ENCODE results near the gene ZNF860. TPM values are rescaled to one million over a fixed set of nuclear protein-coding genes. Genes with fewer than 3 reads are reported as not detected.

Gene ZNF860
- polyA plus RNA-seq, 2 donors: 0.88 to 1.8 TPM

- H3K4me1 ChIP-seq (ENCODE audit: control insufficient read depth in 2 of 2, insufficient read depth in 2 of 2, low read length in 1 of 2): no peaks in the 10 kb centered on the region
- H3K27ac ChIP-seq (ENCODE audit: low read depth in 2 of 2, low read length in 1 of 2): no peak overlapping the region
- H3K36me3 ChIP-seq (ENCODE audit: control insufficient read depth in 2 of 2, insufficient read depth in 2 of 2, low read length in 1 of 2): no peaks in the 10 kb centered on the region
- WGBS, 2 donors: 57 to 72% methylated on average over 4 of the region's 4 CpGs
- H3K27me3 ChIP-seq (ENCODE audit: control insufficient read depth in 1 of 2, insufficient read depth in 2 of 2, low read length in 2 of 2): no peaks in the 10 kb centered on the region
- no peaks in the 10 kb centered on the region for H3K9me3 ChIP-seq (ENCODE audit: control insufficient read depth in 2 of 2, insufficient read depth in 1 of 2, low read depth in 1 of 2, low read length in 1 of 2)
- H3K4me3 ChIP-seq (ENCODE audit: low read depth in 1 of 2, low read length in 2 of 2): no peak overlapping the region
These were observed 8.5 kb upstream of the ZNF860 start for GRCh38 chr3:31973081-31973480.

GRCh38 chr3:31973837-31974236, 7.7 kb upstream of the ZNF860 start:
- no peaks in the 10 kb centered on the region for H3K9me3 ChIP-seq (ENCODE audit: control insufficient read depth in 2 of 2, insufficient read depth in 1 of 2, low read depth in 1 of 2, low read length in 1 of 2)
- no peaks in the 10 kb centered on the region for H3K4me1 ChIP-seq (ENCODE audit: control insufficient read depth in 2 of 2, insufficient read depth in 2 of 2, low read length in 1 of 2)
- no peak overlapping the region for H3K4me3 ChIP-seq (ENCODE audit: low read depth in 1 of 2, low read length in 2 of 2)
- H3K27ac ChIP-seq (ENCODE audit: low read depth in 2 of 2, low read length in 1 of 2): no peak overlapping the region
- H3K27me3 ChIP-seq (ENCODE audit: control insufficient read depth in 1 of 2, insufficient read depth in 2 of 2, low read length in 2 of 2): no peaks in the 10 kb centered on the region
- H3K36me3 ChIP-seq (ENCODE audit: control insufficient read depth in 2 of 2, insufficient read depth in 2 of 2, low read length in 1 of 2): no peaks in the 10 kb centered on the region
- WGBS, 2 donors: 96 to 97% methylated on average over 5 of the region's 5 CpGs

- H3K27ac ChIP-seq (ENCODE audit: low read depth in 2 of 2, low read length in 1 of 2): no peak overlapping the region
- H3K9me3 ChIP-seq (ENCODE audit: control insufficient read depth in 2 of 2, insufficient read depth in 1 of 2, low read depth in 1 of 2, low read length in 1 of 2): no peaks in the 10 kb centered on the region
- H3K4me1 ChIP-seq (ENCODE audit: control insufficient read depth in 2 of 2, insufficient read depth in 2 of 2, low read length in 1 of 2): no peaks in the 10 kb centered on the region
- H3K36me3 ChIP-seq (ENCODE audit: control insufficient read depth in 2 of 2, insufficient read depth in 2 of 2, low read length in 1 of 2): no peaks in the 10 kb centered on the region
- WGBS, 2 donors: 75 to 78% methylated on average over 5 of the region's 5 CpGs
- no peak overlapping the region for H3K4me3 ChIP-seq (ENCODE audit: low read depth in 1 of 2, low read length in 2 of 2)
- H3K27me3 ChIP-seq (ENCODE audit: control insufficient read depth in 1 of 2, insufficient read depth in 2 of 2, low read length in 2 of 2): no peaks in the 10 kb centered on the region
These were observed 7.1 kb upstream of the ZNF860 start for GRCh38 chr3:31974471-31974870.

GRCh38 chr3:31974964-31975363, 6.6 kb upstream of the ZNF860 start:
- Histone ChIP-seq H3K4me1 (ENCODE audit: control insufficient read depth in 2 of 2, insufficient read depth in 2 of 2, low read length in 1 of 2) (no peaks in the 10 kb centered on the region), H3K27ac (ENCODE audit: low read depth in 2 of 2, low read length in 1 of 2) (no peak overlapping the region), H3K36me3 (ENCODE audit: control insufficient read depth in 2 of 2, insufficient read depth in 2 of 2, low read length in 1 of 2) (no peaks in the 10 kb centered on the region), H3K4me3 (ENCODE audit: low read depth in 1 of 2, low read length in 2 of 2) (no peak overlapping the region), H3K27me3 (ENCODE audit: control insufficient read depth in 1 of 2, insufficient read depth in 2 of 2, low read length in 2 of 2) (no peaks in the 10 kb centered on the region), H3K9me3 (ENCODE audit: control insufficient read depth in 2 of 2, insufficient read depth in 1 of 2, low read depth in 1 of 2, low read length in 1 of 2) (no peaks in the 10 kb centered on the region)
- WGBS, 2 donors: 73 to 80% methylated on average over 5 of the region's 5 CpGs

GRCh38 chr3:31976302-31976701, 5.2 kb upstream of the ZNF860 start:
- Histone ChIP-seq H3K9me3 (ENCODE audit: control insufficient read depth in 2 of 2, insufficient read depth in 1 of 2, low read depth in 1 of 2, low read length in 1 of 2) (no peaks in the 10 kb centered on the region), H3K36me3 (ENCODE audit: control insufficient read depth in 2 of 2, insufficient read depth in 2 of 2, low read length in 1 of 2) (no peaks in the 10 kb centered on the region), H3K4me1 (ENCODE audit: control insufficient read depth in 2 of 2, insufficient read depth in 2 of 2, low read length in 1 of 2) (no peaks in the 10 kb centered on the region), H3K27ac (ENCODE audit: low read depth in 2 of 2, low read length in 1 of 2) (no peak overlapping the region), H3K27me3 (ENCODE audit: control insufficient read depth in 1 of 2, insufficient read depth in 2 of 2, low read length in 2 of 2) (no peaks in the 10 kb centered on the region), H3K4me3 (ENCODE audit: low read depth in 1 of 2, low read length in 2 of 2) (no peak overlapping the region)
- 90 to 92% methylated on average over 2 of the region's 2 CpGs for WGBS, 2 donors

- H3K36me3 ChIP-seq (ENCODE audit: control insufficient read depth in 2 of 2, insufficient read depth in 2 of 2, low read length in 1 of 2): no peaks in the 10 kb centered on the region
- 72 to 75% methylated on average over 2 of the region's 2 CpGs for WGBS, 2 donors
- H3K4me3 ChIP-seq (ENCODE audit: low read depth in 1 of 2, low read length in 2 of 2): no peak overlapping the region
- no peaks in the 10 kb centered on the region for H3K9me3 ChIP-seq (ENCODE audit: control insufficient read depth in 2 of 2, insufficient read depth in 1 of 2, low read depth in 1 of 2, low read length in 1 of 2)
- no peaks in the 10 kb centered on the region for H3K27me3 ChIP-seq (ENCODE audit: control insufficient read depth in 1 of 2, insufficient read depth in 2 of 2, low read length in 2 of 2)
- H3K27ac ChIP-seq (ENCODE audit: low read depth in 2 of 2, low read length in 1 of 2): no peak overlapping the region
- H3K4me1 ChIP-seq (ENCODE audit: control insufficient read depth in 2 of 2, insufficient read depth in 2 of 2, low read length in 1 of 2): no peaks in the 10 kb centered on the region
These were observed 3.8 kb upstream of the ZNF860 start for GRCh38 chr3:31977736-31978135.

- Histone ChIP-seq H3K27me3 (ENCODE audit: control insufficient read depth in 1 of 2, insufficient read depth in 2 of 2, low read length in 2 of 2) (no peaks in the 10 kb centered on the region), H3K36me3 (ENCODE audit: control insufficient read depth in 2 of 2, insufficient read depth in 2 of 2, low read length in 1 of 2) (no peaks in the 10 kb centered on the region), H3K4me3 (ENCODE audit: low read depth in 1 of 2, low read length in 2 of 2) (no peak overlapping the region), H3K4me1 (ENCODE audit: control insufficient read depth in 2 of 2, insufficient read depth in 2 of 2, low read length in 1 of 2) (no peaks in the 10 kb centered on the region), H3K27ac (ENCODE audit: low read depth in 2 of 2, low read length in 1 of 2) (no peak overlapping the region), H3K9me3 (ENCODE audit: control insufficient read depth in 2 of 2, insufficient read depth in 1 of 2, low read depth in 1 of 2, low read length in 1 of 2) (no peaks in the 10 kb centered on the region)
- WGBS, 2 donors: 85 to 87% methylated on average over 4 of the region's 4 CpGs
These were observed 3.0 kb upstream of the ZNF860 start for GRCh38 chr3:31978553-31978952.

- WGBS, 2 donors: 54 to 66% methylated on average over 5 of the region's 5 CpGs
- H3K4me3 ChIP-seq (ENCODE audit: low read depth in 1 of 2, low read length in 2 of 2): peak overlapping the region in 1 of 2 donors; percentile 76
These were observed 2.4 kb upstream of the ZNF860 start for GRCh38 chr3:31979001-31979697.

GRCh38 chr3:31980530-31981205, 882 bp upstream of the ZNF860 start:
- H3K27me3 ChIP-seq (ENCODE audit: control insufficient read depth in 1 of 2, insufficient read depth in 2 of 2, low read length in 2 of 2): no peaks in the 10 kb centered on the region
- no peaks in the 10 kb centered on the region for H3K9me3 ChIP-seq (ENCODE audit: control insufficient read depth in 2 of 2, insufficient read depth in 1 of 2, low read depth in 1 of 2, low read length in 1 of 2)
- no peaks in the 10 kb centered on the region for H3K4me1 ChIP-seq (ENCODE audit: control insufficient read depth in 2 of 2, insufficient read depth in 2 of 2, low read length in 1 of 2)
- H3K4me3 ChIP-seq (ENCODE audit: low read depth in 1 of 2, low read length in 2 of 2): peak overlapping the region; percentile 76 to 86
- H3K27ac ChIP-seq (ENCODE audit: low read depth in 2 of 2, low read length in 1 of 2): peak overlapping the region; percentile 98 to 99
- WGBS, 2 donors: 1% methylated on average over 59 to 66 of the region's 66 CpGs
- H3K36me3 ChIP-seq (ENCODE audit: control insufficient read depth in 2 of 2, insufficient read depth in 2 of 2, low read length in 1 of 2): no peaks in the 10 kb centered on the region

More at GRCh38 chr3:31979001-31979697, 2.4 kb upstream of the ZNF860 start:
- Histone ChIP-seq H3K27ac (ENCODE audit: low read depth in 2 of 2, low read length in 1 of 2) (no peak overlapping the region), H3K9me3 (ENCODE audit: control insufficient read depth in 2 of 2, insufficient read depth in 1 of 2, low read depth in 1 of 2, low read length in 1 of 2) (no peaks in the 10 kb centered on the region), H3K36me3 (ENCODE audit: control insufficient read depth in 2 of 2, insufficient read depth in 2 of 2, low read length in 1 of 2) (no peaks in the 10 kb centered on the region), H3K4me1 (ENCODE audit: control insufficient read depth in 2 of 2, insufficient read depth in 2 of 2, low read length in 1 of 2) (no peaks in the 10 kb centered on the region), H3K27me3 (ENCODE audit: control insufficient read depth in 1 of 2, insufficient read depth in 2 of 2, low read length in 2 of 2) (no peaks in the 10 kb centered on the region)

- H3K36me3 ChIP-seq (ENCODE audit: control insufficient read depth in 2 of 2, insufficient read depth in 2 of 2, low read length in 1 of 2): no peaks in the 10 kb centered on the region
- no peaks in the 10 kb centered on the region for H3K27me3 ChIP-seq (ENCODE audit: control insufficient read depth in 1 of 2, insufficient read depth in 2 of 2, low read length in 2 of 2)
- no peaks in the 10 kb centered on the region for H3K4me1 ChIP-seq (ENCODE audit: control insufficient read depth in 2 of 2, insufficient read depth in 2 of 2, low read length in 1 of 2)
- H3K27ac ChIP-seq (ENCODE audit: low read depth in 2 of 2, low read length in 1 of 2): peak overlapping the region; percentile 52 to 76
- H3K9me3 ChIP-seq (ENCODE audit: control insufficient read depth in 2 of 2, insufficient read depth in 1 of 2, low read depth in 1 of 2, low read length in 1 of 2): peaks cover 6 to 8% of the 10 kb centered on the region in 2 donors
- WGBS, 2 donors: 84 to 85% methylated on average over 4 of the region's 4 CpGs
- H3K4me3 ChIP-seq (ENCODE audit: low read depth in 1 of 2, low read length in 2 of 2): no peak overlapping the region
These were observed 2.8 kb downstream of the ZNF860 start for GRCh38 chr3:31984321-31984720.

Measured in esophagus (tissue), 2 donors.